Right atrium auricular region (tissue), 2 donors: ENCODE measurements around the gene TMCO2. TPM values are rescaled to one million over a fixed set of nuclear protein-coding genes. Genes with fewer than 3 reads are reported as not detected.

Experiments used
- DNase-seq: peaks from one replicate; pipeline ENCODE4 v3.0.0-alpha.2; 2019; ENCODE audit warnings: low spot score
- H3K27ac ChIP-seq, 2 donors: fragments of 200-600 bp; sonication (generic); 1 replicate in 1 of 2; 2 replicates in 1 of 2; pipeline ENCODE4 v1.5.1; 2016 to 2019
- H3K27me3 ChIP-seq, 2 donors: fragments of 200-600 bp; sonication (generic); one replicate each; pipeline versions ENCODE4 v1.5.1 to v1.6.0; 2017 to 2019
- H3K36me3 ChIP-seq: fragments of 200-600 bp; sonication (generic); one replicate; pipeline ENCODE4 v1.5.1; 2016
- H3K4me1 ChIP-seq, 2 donors: fragments of 200-600 bp; sonication (generic); one replicate each; pipeline versions ENCODE4 v1.5.1 to v1.6.0; 2017 to 2019
- H3K4me3 ChIP-seq, 2 donors: fragments of 200-600 bp; sonication (generic); 1 replicate in 1 of 2; 2 replicates in 1 of 2; pipeline ENCODE4 v1.5.1; 2017 to 2019; ENCODE audit warnings: mild to moderate bottlenecking in 1 of 2, moderate library complexity in 1 of 2
- H3K9me3 ChIP-seq, 2 donors: fragments of 200-600 bp; sonication (generic); one replicate each; pipeline ENCODE4 v1.5.1; 2019
- CTCF ChIP-seq, 2 donors: fragments of 200-600 bp; sonication (generic); IDR thresholded peaks; one replicate each; pipeline ENCODE4 v1.5.1; 2019; ENCODE audit warnings: antibody characterized with exemption in 2 of 2
- total RNA-seq, 2 donors: library from RNA; depleted of rRNA; stranded (reverse); fragments of >200 nt; gene quantifications; one replicate each; pipeline ENCODE4 v1.1.0, GENCODE V29; 2016

The TMCO2 gene
- total RNA-seq, 2 donors from 2014 or later, result not detected

GRCh38 chr1:40258445-40258769 is 10.7 kb downstream of the TMCO2 start:
- no peaks in the 10 kb centered on the region for H3K27me3 ChIP-seq
- H3K27ac ChIP-seq, result peak overlapping the region; percentile 92 to 95
- DNase-seq, result no peak
- peak overlapping the region; percentile 83 to 89 for H3K4me3 ChIP-seq
- no peaks in the 10 kb centered on the region for H3K9me3 ChIP-seq
- H3K4me1 ChIP-seq, result peaks cover 0 to 48% of the 10 kb centered on the region in 2 donors
- TF ChIP-seq CTCF (IDR thresholded peaks at IDR 0.05), result no peak
- peaks cover 22% of the 10 kb centered on the region for H3K36me3 ChIP-seq

- H3K4me1 ChIP-seq, result peaks cover 0 to 44% of the 10 kb centered on the region in 2 donors
- no peaks in the 10 kb centered on the region for H3K27me3 ChIP-seq
- no peak overlapping the region for H3K4me3 ChIP-seq
- no peak for DNase-seq
- no peaks in the 10 kb centered on the region for H3K9me3 ChIP-seq
- no peak overlapping the region for H3K27ac ChIP-seq
- H3K36me3 ChIP-seq, result peaks cover 44% of the 10 kb centered on the region
- TF ChIP-seq CTCF (IDR thresholded peaks at IDR 0.05), result no peak
These were observed 16.6 kb downstream of the TMCO2 start for GRCh38 chr1:40264354-40264781.

GRCh38 chr1:40265298-40265697 is 17.6 kb downstream of the TMCO2 start:
- TF ChIP-seq CTCF (IDR thresholded peaks at IDR 0.05), result no peak
- H3K36me3 ChIP-seq, result peaks cover 48% of the 10 kb centered on the region
- H3K27me3 ChIP-seq, result no peaks in the 10 kb centered on the region
- H3K27ac ChIP-seq, result no peak overlapping the region
- no peak for DNase-seq
- H3K4me3 ChIP-seq, result no peak overlapping the region
- H3K9me3 ChIP-seq, result no peaks in the 10 kb centered on the region
- H3K4me1 ChIP-seq, result peaks cover 0 to 35% of the 10 kb centered on the region in 2 donors

- peaks cover 50% of the 10 kb centered on the region for H3K36me3 ChIP-seq
- DNase-seq, result no peak
- no peak overlapping the region for H3K27ac ChIP-seq
- no peak for TF ChIP-seq CTCF (IDR thresholded peaks at IDR 0.05)
- H3K9me3 ChIP-seq, result no peaks in the 10 kb centered on the region
- H3K4me3 ChIP-seq, result no peak overlapping the region
- H3K27me3 ChIP-seq, result no peaks in the 10 kb centered on the region
- peaks cover 0 to 32% of the 10 kb centered on the region in 2 donors for H3K4me1 ChIP-seq
These were observed 18.2 kb downstream of the TMCO2 start for GRCh38 chr1:40265919-40266318.

- peak overlapping the region; percentile 66 to 75 for H3K27ac ChIP-seq
- H3K4me1 ChIP-seq, result peaks cover 0 to 32% of the 10 kb centered on the region in 2 donors
- no peak for DNase-seq
- H3K9me3 ChIP-seq, result no peaks in the 10 kb centered on the region
- H3K36me3 ChIP-seq, result peaks cover 50% of the 10 kb centered on the region
- no peak overlapping the region for H3K4me3 ChIP-seq
- H3K27me3 ChIP-seq, result no peaks in the 10 kb centered on the region
- TF ChIP-seq CTCF (IDR thresholded peaks at IDR 0.05), result no peak
These were observed 19.2 kb downstream of the TMCO2 start for GRCh38 chr1:40266786-40267535.

- Histone ChIP-seq H3K36me3 (peaks cover 55% of the 10 kb centered on the region), H3K9me3 (no peaks in the 10 kb centered on the region), H3K27ac (peak overlapping the region; percentile 66 to 75), H3K4me3 (no peak overlapping the region), H3K27me3 (no peaks in the 10 kb centered on the region), H3K4me1 (peaks cover 0 to 29% of the 10 kb centered on the region in 2 donors)
- no peak for DNase-seq
- TF ChIP-seq CTCF (IDR thresholded peaks at IDR 0.05), result no peak
These were observed 20.0 kb downstream of the TMCO2 start for GRCh38 chr1:40267767-40268187.
